HEK293T (cell line): Measurements from ENCODE around the gene RNF224.

ENCODE experiments used
- CTCF ChIA-PET: fragments of 350-600 bp; formaldehyde crosslinking; extraction: SDS; loops from one replicate; lab custom pipeline; 2021; ENCODE audit warnings: antibody characterized with exemption, inconsistent platforms; lab: Yijun Ruan, JAX
- POLR2A ChIA-PET: fragments of 350-600 bp; formaldehyde crosslinking; extraction: SDS; loops from one replicate; lab custom pipeline; 2020; ENCODE audit warnings: antibody characterized with exemption, inconsistent platforms; lab: Yijun Ruan, JAX
- DNase-seq: peaks from one replicate; pipeline ENCODE4 v3.0.0; 2012; ENCODE audit warnings: mixed read lengths; ENCODE audit errors: extremely low spot score
- ARNT ChIP-seq: fragments of 450-650 bp; IDR thresholded peaks from 2 replicates; pipeline ENCODE4 v1.6.1; 2017; ENCODE audit warnings: mild to moderate bottlenecking
- BHLHE40 ChIP-seq: fragments of 450-650 bp; IDR thresholded peaks from 2 replicates; pipeline ENCODE4 v1.6.1; 2016; ENCODE audit warnings: mild to moderate bottlenecking, moderate library complexity, borderline replicate concordance
- CTBP1 ChIP-seq: fragments of 450-650 bp; IDR thresholded peaks from 2 replicates; pipeline ENCODE4 v1.6.1; 2016; ENCODE audit warnings: borderline replicate concordance
- ELF4 ChIP-seq: fragments of 450-650 bp; IDR thresholded peaks from 2 replicates; pipeline ENCODE4 v1.6.1; 2017; ENCODE audit warnings: antibody characterized with exemption
- FOXA1 ChIP-seq: fragments of 450-650 bp; IDR thresholded peaks from 2 replicates; pipeline ENCODE4 v1.6.1; 2016; ENCODE audit warnings: mild to moderate bottlenecking
- FOXK2 ChIP-seq: fragments of 450-650 bp; IDR thresholded peaks from 2 replicates; pipeline ENCODE4 v1.6.1; 2016; ENCODE audit warnings: mild to moderate bottlenecking
- FOXM1 ChIP-seq: fragments of 450-650 bp; IDR thresholded peaks from 2 replicates; pipeline ENCODE4 v1.6.1; 2017; ENCODE audit warnings: mild to moderate bottlenecking, borderline replicate concordance
- HDGF ChIP-seq: fragments of 450-650 bp; IDR thresholded peaks from 2 replicates; pipeline ENCODE4 v1.6.1; 2017; ENCODE audit warnings: antibody characterized with exemption, borderline replicate concordance
- L3MBTL2 ChIP-seq: fragments of 450-650 bp; conservative IDR thresholded peaks from 2 replicates; pipeline ENCODE4 v1.6.1; 2016; ENCODE audit warnings: mild to moderate bottlenecking
- LEF1 ChIP-seq: fragments of 450-650 bp; IDR thresholded peaks from 2 replicates; pipeline ENCODE4 v1.6.1; 2017; ENCODE audit warnings: mild to moderate bottlenecking, borderline replicate concordance
- NFRKB ChIP-seq: fragments of 450-650 bp; IDR thresholded peaks from 2 replicates; pipeline ENCODE4 v1.6.1; 2016; ENCODE audit warnings: mild to moderate bottlenecking, moderate library complexity
- SP1 ChIP-seq: fragments of 450-650 bp; IDR thresholded peaks from 2 replicates; pipeline ENCODE4 v1.6.1; 2017
- SUZ12 ChIP-seq: fragments of 450-650 bp; IDR thresholded peaks from 2 replicates; pipeline ENCODE4 v1.6.1; 2016; ENCODE audit warnings: mild to moderate bottlenecking
- TARDBP ChIP-seq: fragments of 450-650 bp; IDR thresholded peaks from 2 replicates; pipeline ENCODE4 v1.6.1; 2016
- ZNF384 ChIP-seq: fragments of 450-650 bp; IDR thresholded peaks from 2 replicates; pipeline ENCODE4 v1.6.1; 2016
- TF ChIP-seq, protein P1 (sequence below): fragments of 450-650 bp; IDR thresholded peaks from 2 replicates; pipeline ENCODE4 v1.6.1; 2016

The RNF224 gene

DNA sequence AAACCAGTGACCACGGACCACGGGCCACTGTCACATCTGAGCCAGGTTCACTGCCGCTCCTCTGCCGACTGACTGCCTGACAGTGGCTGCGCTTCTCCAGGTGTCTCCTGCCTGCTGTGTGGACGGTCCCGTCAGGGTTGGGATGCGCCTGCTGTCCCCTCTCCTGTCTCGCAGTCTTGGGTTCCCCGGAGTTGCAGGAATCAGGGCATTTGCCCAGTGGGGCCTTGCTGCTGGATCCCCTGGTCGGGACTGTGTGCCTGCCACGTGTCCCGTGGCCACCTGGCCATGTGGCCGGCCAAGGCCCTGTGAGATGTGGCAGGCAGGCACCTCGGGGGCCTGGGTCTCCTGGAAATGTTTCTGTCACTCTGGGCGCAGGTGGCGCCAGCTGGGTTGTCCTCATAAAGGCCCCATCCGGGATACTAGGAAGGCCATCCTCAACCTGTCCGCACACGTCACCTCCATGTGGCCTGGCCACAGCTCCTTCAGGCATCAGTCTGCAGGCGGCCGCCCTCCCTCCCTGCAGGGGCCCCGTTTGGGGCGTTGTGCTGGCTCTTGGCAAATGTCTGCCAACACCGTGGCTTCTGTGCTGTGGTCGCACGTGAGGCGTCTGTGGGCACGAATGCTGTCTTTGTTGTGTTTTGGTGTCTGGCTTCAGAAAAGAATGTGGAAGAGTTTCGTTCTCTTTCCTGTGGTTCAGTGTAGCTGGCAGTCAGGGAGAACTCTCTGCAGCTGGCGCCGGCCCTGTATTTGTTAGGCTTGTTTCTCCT is 43.8 kb downstream of the RNF224 start:
- no peak for DNase-seq
- TF ChIP-seq BHLHE40 (no peak), ELF4 (no peak), HDGF (no peak), CTBP1 (no peak), NFRKB (no peak), SUZ12 (no peak), L3MBTL2 (no peak), LEF1 (no peak), FOXA1 (no peak), FOXM1 (no peak)
- TF ChIP-seq, protein P1, sequence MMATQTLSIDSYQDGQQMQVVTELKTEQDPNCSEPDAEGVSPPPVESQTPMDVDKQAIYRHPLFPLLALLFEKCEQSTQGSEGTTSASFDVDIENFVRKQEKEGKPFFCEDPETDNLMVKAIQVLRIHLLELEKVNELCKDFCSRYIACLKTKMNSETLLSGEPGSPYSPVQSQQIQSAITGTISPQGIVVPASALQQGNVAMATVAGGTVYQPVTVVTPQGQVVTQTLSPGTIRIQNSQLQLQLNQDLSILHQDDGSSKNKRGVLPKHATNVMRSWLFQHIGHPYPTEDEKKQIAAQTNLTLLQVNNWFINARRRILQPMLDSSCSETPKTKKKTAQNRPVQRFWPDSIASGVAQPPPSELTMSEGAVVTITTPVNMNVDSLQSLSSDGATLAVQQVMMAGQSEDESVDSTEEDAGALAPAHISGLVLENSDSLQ = no peak
- ChIA-PET CTCF (interaction anchor here (0.6 kb wide), 1 partner anchor 18 kb away, joined by 3 read pairs; no protein-coding TSS in a partner anchor), POLR2A (interaction anchor here (0.6 to 1.0 kb wide), 2 partner anchors 30 to 105 kb away, joined by 3 read pairs; no protein-coding TSS in a partner anchor)

DNA sequence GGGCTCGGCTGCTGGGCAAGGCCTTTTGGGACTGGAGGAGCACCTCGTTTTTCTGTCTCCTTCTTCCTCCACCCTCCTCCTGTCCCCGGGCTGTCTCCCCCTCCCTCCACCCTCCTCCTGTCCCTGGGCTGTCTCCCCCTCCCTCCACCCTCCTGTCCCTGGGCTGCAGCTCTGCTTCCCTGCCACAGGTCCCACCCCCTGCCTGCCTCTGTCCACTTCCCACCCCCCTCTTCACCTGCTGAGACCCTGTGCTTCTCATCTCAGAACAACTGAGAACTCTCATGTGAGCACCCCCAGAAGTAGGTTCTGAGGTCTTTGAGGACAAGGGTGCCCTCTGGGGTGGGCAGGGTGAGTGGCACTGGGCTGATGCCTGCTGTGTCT is 44.4 kb downstream of the RNF224 start:
- POLR2A ChIA-PET = interaction anchor here (0.6 kb wide), 1 partner anchor 105 kb away, joined by 3 read pairs; no protein-coding TSS in a partner anchor
- TF ChIP-seq CTBP1 (no peak), LEF1 (no peak)
- CTCF ChIA-PET = interaction anchor here (0.6 kb wide), 1 partner anchor 18 kb away, joined by 3 read pairs; no protein-coding TSS in a partner anchor
- no peak for DNase-seq

DNA sequence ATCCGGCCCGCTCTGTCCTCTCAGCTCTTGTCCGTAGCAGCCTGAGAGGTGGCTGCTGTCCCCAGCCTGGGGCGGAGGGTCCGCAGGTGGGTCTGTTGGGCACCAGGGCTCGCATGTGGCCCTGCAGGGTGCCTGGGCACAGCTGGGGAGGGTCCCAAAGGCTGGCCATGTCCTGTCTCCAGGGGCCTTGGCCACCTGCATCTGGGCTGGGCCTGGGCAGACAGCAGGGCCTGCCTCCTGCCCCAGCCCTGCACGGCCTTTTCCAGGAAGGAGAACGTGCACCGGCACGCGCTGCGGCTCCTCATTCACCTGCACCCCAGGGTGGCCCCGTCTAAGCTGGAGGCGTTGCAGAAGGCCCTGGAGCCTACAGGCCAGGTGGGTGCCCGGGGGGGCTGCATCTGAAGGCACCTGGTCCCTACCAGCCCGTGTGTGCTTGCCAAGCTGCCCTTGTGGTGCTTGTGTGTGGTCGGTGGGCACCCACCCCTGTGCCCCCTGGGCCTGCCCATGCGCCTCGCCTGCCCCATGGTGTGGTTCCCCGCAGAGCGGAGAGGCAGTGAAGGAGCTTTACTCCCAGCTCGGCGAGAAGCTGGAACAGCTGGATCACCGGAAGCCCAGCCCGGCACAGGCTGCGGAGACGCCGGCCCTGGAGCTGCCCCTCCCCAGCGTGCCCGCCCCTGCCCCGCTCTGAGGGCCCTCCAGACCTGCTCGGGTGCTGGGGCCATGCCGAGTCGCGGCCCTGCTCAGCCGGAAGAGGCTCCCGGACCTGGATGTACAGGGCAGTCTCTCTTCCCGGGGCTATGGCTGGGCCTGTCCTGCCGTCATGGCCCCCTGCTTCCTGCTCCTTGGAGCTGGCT is 45.2 kb downstream of the RNF224 start:
- ChIA-PET CTCF (interaction anchor here (0.9 kb wide), 1 partner anchor 36 kb away, joined by 3 read pairs; no protein-coding TSS in a partner anchor), POLR2A (interaction anchor here (0.9 kb wide), 1 partner anchor 36 kb away, joined by 3 read pairs; no protein-coding TSS in a partner anchor)
- TF ChIP-seq HDGF = no peak
- no peak for TF ChIP-seq TARDBP
- TF ChIP-seq, protein P1 = no peak
- TF ChIP-seq ELF4 = no peak
- no peak for TF ChIP-seq BHLHE40
- TF ChIP-seq ARNT = no peak
- TF ChIP-seq L3MBTL2 = no peak
- no peak for TF ChIP-seq LEF1
- no peak for TF ChIP-seq SP1
- no peak for DNase-seq

DNA sequence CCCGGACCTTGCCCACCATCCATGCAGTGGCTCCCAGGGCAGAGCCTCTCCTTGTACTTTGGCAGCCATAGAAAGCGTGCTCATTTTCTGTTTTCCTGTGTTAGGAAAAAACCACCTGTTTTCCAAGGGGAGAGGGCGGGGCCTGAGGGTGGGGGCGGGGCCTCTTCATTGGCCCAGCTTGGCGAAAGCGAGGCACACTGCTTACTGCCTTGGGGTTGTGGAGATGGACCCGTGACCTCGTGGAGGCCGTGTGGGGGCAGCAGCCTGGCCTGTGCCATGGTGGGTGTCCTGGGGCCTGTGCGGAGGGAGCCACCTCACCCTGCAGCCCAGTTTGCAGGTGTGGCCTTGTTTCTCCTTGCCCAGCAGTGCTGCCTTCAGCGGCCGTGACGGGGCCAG is 45.8 kb downstream of the RNF224 start:
- no peak for DNase-seq
- TF ChIP-seq SP1 (no peak), HDGF (no peak), LEF1 (no peak), FOXK2 (no peak), ELF4 (no peak), TARDBP (no peak), ZNF384 (no peak), FOXM1 (no peak), BHLHE40 (no peak), ARNT (no peak), FOXA1 (no peak), SUZ12 (no peak), CTBP1 (no peak), NFRKB (no peak), L3MBTL2 (no peak)
- TF ChIP-seq, protein P1 = no peak
- POLR2A ChIA-PET = interaction anchor here (0.9 kb wide), 1 partner anchor 36 kb away, joined by 3 read pairs; no protein-coding TSS in a partner anchor
- CTCF ChIA-PET = interaction anchor here (0.9 kb wide), 1 partner anchor 36 kb away, joined by 3 read pairs; no protein-coding TSS in a partner anchor

DNA sequence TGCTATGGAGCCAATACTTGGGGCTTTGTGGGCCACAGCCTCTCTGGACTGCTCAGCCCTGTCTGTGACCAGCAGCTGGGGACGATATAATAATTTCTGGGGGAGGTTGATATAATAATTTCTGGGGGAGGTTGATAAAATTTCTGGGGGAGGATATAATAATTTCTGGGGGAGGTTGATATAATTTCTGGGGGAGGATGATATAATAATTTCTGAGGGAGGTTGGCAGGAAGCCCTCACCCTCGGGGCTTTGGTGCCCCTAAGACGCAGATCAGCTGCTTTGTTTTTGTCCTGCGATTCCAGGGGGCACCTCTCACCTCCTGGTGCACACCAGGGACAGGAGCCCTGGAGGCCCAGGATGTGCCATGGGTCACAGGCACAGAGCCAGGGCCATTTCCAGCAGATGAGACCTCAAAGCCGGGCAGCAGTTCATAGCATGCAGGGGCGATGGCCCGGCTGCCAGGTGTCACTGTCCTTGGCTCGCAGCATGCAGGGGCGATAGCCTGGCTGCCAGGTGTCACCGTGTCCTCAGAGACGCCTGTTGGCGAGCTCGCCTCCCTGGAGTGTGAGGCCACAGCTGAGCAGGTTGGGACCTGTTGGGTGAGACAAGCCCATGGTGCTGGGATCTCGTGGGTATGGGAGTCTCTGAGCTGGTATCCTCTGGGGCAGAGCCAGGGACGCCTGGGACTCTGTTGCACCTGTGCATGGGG is 46.5 kb downstream of the RNF224 start:
- POLR2A ChIA-PET = interaction anchor here (1.0 kb wide), 1 partner anchor 33 kb away, joined by 3 read pairs; the partner anchor contains the start of gene TUBB4B
- CTCF ChIA-PET = no interaction called here
- no peak for DNase-seq
- TF ChIP-seq SUZ12 (no peak), HDGF (no peak), ARNT (no peak), NFRKB (no peak), FOXM1 (no peak), TARDBP (no peak), L3MBTL2 (no peak), BHLHE40 (no peak), SP1 (no peak), CTBP1 (no peak)
- TF ChIP-seq, protein P1 = no peak
